ENCODE data around the gene CEP120.
"Not testable (repeated sequence)": the region's sequence is repeated elsewhere in the genome, so short reads cannot be mapped to it uniquely, and the experiment has no call there.

CEP120 gene

DNA sequence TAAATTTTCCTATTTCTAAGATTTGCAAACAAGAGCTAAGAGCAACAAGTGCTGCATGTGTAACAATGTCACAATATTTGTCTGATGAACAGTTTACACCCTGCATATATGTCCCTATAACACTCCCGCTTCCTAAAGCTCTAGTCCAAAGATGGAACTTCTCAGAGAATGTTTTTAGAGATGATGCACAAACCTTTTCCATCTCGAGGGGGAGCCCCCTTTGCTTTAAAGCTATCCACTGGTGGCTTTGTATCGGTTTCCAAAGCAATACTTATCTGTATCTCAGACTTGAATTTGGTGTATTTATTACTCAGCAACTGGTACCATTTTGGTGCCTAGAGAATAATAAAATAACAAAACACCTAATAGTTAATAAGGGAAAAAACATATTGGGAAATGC is 11.0 kb downstream of the CEP120 start:
- Histone ChIP-seq H3K36me3 (ENCODE audit: control insufficient read depth, insufficient read depth, low read length) (peaks cover 5% of the 10 kb centered on the region; the same call in 1 of the 2 replicates), H3K27me3 (replicated peaks; ENCODE audit: control insufficient read depth, insufficient read depth, low read length) (no peaks in the 10 kb centered on the region), H3K4me3 (replicated peaks; ENCODE audit: low read depth, low read length) (no peak overlapping the region)
- TF ChIP-seq, protein P1, sequence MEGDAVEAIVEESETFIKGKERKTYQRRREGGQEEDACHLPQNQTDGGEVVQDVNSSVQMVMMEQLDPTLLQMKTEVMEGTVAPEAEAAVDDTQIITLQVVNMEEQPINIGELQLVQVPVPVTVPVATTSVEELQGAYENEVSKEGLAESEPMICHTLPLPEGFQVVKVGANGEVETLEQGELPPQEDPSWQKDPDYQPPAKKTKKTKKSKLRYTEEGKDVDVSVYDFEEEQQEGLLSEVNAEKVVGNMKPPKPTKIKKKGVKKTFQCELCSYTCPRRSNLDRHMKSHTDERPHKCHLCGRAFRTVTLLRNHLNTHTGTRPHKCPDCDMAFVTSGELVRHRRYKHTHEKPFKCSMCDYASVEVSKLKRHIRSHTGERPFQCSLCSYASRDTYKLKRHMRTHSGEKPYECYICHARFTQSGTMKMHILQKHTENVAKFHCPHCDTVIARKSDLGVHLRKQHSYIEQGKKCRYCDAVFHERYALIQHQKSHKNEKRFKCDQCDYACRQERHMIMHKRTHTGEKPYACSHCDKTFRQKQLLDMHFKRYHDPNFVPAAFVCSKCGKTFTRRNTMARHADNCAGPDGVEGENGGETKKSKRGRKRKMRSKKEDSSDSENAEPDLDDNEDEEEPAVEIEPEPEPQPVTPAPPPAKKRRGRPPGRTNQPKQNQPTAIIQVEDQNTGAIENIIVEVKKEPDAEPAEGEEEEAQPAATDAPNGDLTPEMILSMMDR (IDR thresholded peaks at IDR 0.05; ENCODE audit: insufficient read depth, low read length, poor library complexity, severe bottlenecking) = no peak
- DNase-seq (ENCODE audit: extremely low read depth, insufficient read length) = no peak

DNA sequence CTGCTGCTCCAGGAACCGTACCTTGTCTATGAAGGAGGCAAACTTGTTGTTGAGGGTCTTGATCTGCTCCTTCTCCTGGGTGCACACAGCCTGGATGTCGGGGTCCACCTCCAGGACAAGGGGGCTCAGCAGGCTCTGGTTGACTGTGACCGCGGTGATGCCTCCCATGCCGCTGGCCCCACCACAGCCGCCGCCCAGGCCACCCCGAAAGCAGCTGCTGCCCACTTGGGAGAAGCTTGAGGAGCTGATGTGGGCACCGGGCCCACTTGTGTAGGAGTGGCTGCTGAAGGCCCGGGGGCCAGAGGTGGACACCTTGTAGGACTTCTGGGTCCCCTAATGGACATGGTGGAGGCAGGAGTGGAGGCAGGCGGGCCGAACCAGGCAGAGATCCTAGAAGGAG is 21.2 kb downstream of the CEP120 start:
- H3K27me3 ChIP-seq (replicated peaks; ENCODE audit: control insufficient read depth, insufficient read depth, low read length); H3K4me3 ChIP-seq (replicated peaks; ENCODE audit: low read depth, low read length); DNase-seq (ENCODE audit: extremely low read depth, insufficient read length); H3K36me3 ChIP-seq (ENCODE audit: control insufficient read depth, insufficient read depth, low read length): not testable (repeated sequence)

DNA sequence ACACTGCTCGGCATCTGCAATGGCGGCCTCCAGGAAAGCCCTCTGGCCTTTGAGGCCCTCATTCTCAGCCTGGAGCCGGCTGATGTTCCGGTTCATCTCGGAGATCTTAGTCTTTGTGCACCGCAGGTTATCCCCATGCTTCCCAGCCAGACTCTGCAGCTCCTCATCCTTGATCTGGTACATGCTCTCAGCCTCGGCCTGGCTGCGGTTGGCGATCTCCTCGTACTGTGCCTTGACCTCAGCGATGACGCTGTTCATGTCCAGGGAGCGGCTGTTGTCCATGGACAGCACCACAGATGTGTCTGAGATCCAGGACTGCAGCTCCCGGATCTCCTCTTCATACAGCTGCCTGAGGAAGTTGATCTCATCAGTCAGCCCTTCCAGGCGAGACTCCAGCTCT is 21.9 kb downstream of the CEP120 start:
- H3K36me3 ChIP-seq (ENCODE audit: control insufficient read depth, insufficient read depth, low read length) = peaks cover 10% of the 10 kb centered on the region
- H3K27me3 ChIP-seq (replicated peaks; ENCODE audit: control insufficient read depth, insufficient read depth, low read length) = no peaks in the 10 kb centered on the region
- H3K4me3 ChIP-seq (replicated peaks; ENCODE audit: low read depth, low read length) = no peak overlapping the region
- DNase-seq (ENCODE audit: extremely low read depth, insufficient read length) = no peak
- TF ChIP-seq, protein P1 (IDR thresholded peaks at IDR 0.05; ENCODE audit: insufficient read depth, low read length, poor library complexity, severe bottlenecking) = no peak

DNA sequence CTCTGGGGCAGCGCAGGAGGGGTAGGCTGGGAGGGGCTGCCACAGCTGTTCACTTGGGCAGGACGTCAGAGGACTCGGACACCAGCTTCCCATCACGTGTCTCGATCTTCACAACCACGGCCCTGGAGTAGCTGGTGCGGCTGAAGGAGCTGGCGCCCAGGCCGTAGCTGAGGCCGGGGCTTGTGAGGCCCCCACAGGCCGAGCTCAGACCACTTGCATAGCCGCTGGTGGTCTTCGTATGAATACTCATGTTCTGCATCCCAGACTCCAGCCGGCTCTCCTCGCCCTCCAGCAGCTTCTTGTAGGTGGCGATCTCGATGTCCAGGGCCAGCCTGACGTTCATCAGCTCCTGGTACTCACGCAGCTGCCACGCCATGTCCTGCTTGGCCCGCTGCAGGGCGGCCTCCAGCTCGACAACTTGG is 22.3 kb downstream of the CEP120 start:
- not testable (repeated sequence) for H3K4me3 ChIP-seq (replicated peaks; ENCODE audit: low read depth, low read length); DNase-seq (ENCODE audit: extremely low read depth, insufficient read length); H3K36me3 ChIP-seq (ENCODE audit: control insufficient read depth, insufficient read depth, low read length); H3K27me3 ChIP-seq (replicated peaks; ENCODE audit: control insufficient read depth, insufficient read depth, low read length)

DNA sequence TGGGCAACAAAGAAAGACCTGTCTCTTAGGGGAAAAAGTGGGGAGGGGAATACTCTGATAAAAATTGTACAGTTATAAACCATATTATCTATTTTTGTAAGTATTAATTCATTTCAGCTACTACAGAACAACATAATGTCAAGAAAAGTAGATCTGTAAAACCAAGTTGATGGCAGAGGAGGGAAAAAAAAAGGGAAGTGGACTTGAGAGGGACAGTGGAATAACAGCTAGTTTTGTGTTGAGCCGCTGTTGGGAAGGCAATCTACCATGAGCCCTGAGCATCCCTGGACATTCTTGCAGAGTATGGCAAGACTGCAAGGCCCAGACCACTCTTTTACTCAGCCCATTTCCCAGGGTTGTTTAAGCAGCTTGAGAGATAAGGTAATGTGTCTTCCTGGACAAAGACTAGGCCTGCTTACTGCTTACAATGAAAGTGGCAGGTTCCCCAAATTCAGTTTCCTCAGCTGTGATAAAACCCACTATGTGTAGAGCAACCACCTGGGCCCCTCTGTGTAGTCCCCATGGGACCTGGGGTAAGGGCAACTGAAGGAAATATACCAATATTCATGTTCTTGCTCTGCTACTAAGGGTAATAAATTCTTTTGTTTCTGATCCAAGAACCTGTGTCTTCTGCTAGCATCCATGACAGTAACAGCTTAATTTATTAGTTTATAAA is 25.0 kb downstream of the CEP120 start:
- DNase-seq (ENCODE audit: extremely low read depth, insufficient read length) = no peak
- Histone ChIP-seq H3K36me3 (ENCODE audit: control insufficient read depth, insufficient read depth, low read length) (peaks cover 8% of the 10 kb centered on the region), H3K27me3 (replicated peaks; ENCODE audit: control insufficient read depth, insufficient read depth, low read length) (no peaks in the 10 kb centered on the region), H3K4me3 (replicated peaks; ENCODE audit: low read depth, low read length) (no peak overlapping the region)
- TF ChIP-seq, protein P1 (IDR thresholded peaks at IDR 0.05; ENCODE audit: insufficient read depth, low read length, poor library complexity, severe bottlenecking) = no peak

DNA sequence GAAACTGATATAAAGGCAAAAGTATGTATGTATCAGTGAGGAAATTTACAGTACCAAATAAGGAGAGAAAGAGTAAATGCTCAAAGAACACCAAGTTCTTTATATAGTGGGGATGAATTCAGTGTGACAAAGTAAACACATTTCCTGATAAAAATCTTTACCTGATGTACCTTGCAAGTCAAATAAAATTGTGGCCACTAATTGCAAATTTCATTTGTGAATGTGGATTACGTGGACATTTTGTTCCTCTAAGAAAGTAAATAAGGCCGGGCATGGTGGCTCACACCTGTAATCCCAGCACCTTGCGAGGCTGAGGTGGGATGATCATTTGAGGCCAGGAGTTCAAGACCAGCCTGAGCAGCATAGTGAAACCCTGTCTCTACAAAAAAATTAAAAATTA is 25.7 kb downstream of the CEP120 start:
- TF ChIP-seq, protein P1 (IDR thresholded peaks at IDR 0.05; ENCODE audit: insufficient read depth, low read length, poor library complexity, severe bottlenecking) = no peak
- no peak overlapping the region for H3K4me3 ChIP-seq (replicated peaks; ENCODE audit: low read depth, low read length)
- peaks cover 8% of the 10 kb centered on the region for H3K36me3 ChIP-seq (ENCODE audit: control insufficient read depth, insufficient read depth, low read length)
- DNase-seq (ENCODE audit: extremely low read depth, insufficient read length) = no peak
- no peaks in the 10 kb centered on the region for H3K27me3 ChIP-seq (replicated peaks; ENCODE audit: control insufficient read depth, insufficient read depth, low read length)

DNA sequence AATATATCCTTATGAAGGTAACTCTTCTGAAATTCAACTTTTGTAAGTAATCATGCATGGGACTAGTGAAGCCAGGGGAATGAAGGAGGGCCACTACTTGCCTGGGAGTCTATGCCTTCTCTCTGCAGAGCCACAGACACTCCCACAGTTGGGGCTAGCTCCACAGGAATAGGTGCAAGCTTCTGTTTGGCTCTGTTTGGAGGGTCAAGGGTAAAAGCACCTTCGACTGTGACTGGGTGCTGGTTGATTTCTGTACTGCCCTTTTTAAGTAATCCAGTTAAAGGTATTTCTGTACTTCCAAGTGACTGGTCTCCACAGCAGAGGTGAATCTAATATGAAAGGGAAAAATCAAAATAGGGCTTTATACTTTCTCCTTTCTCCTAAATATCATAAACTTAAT is 32.2 kb downstream of the CEP120 start:
- no peak overlapping the region for H3K4me3 ChIP-seq (replicated peaks; ENCODE audit: low read depth, low read length)
- TF ChIP-seq, protein P1 (IDR thresholded peaks at IDR 0.05; ENCODE audit: insufficient read depth, low read length, poor library complexity, severe bottlenecking) = no peak
- H3K27me3 ChIP-seq (replicated peaks; ENCODE audit: control insufficient read depth, insufficient read depth, low read length) = no peaks in the 10 kb centered on the region
- no peak for DNase-seq (ENCODE audit: extremely low read depth, insufficient read length)
- H3K36me3 ChIP-seq (ENCODE audit: control insufficient read depth, insufficient read depth, low read length) = no peaks in the 10 kb centered on the region; the same call in 1 of the 2 replicates
